H1 (cell line): Measurements from ENCODE around the gene ZNF641. TPM values are rescaled to one million over a fixed set of nuclear protein-coding genes. Genes with fewer than 3 reads are reported as not detected.

Experiments
- CTCF ChIP-seq, 3 experiments: IDR thresholded peaks; 1 replicate in 2 of 3; 2 replicates in 1 of 3; pipeline versions ENCODE4 v1.5.1 to v1.6.1; 2011; ENCODE audit warnings: low read length in 3 of 3, mild to moderate bottlenecking in 3 of 3, inconsistent platforms in 2 of 3, low read depth in 1 of 3, moderate library complexity in 1 of 3; ENCODE audit not compliant: insufficient read depth in 1 of 3; ENCODE audit errors: control extremely low read depth in 1 of 3
- EP300 ChIP-seq, 2 experiments: IDR thresholded peaks; 1 replicate in 1 of 2; 2 replicates in 1 of 2; pipeline ENCODE4 v1.6.1; 2011 to 2012; ENCODE audit warnings: low read depth in 2 of 2, low read length in 2 of 2, mild to moderate bottlenecking in 2 of 2, borderline replicate concordance in 1 of 2, inconsistent platforms in 1 of 2, moderate library complexity in 1 of 2
- KDM5A ChIP-seq: fragments of 200-600 bp; IDR thresholded peaks from 2 replicates; pipeline ENCODE4 v1.7.1; 2012; ENCODE audit warnings: mild to moderate bottlenecking, low read length, inconsistent platforms, mixed read lengths
- RBBP5 ChIP-seq: IDR thresholded peaks from 2 replicates; pipeline ENCODE4 v1.7.1; 2012; ENCODE audit warnings: low read depth, mild to moderate bottlenecking, inconsistent platforms, low read length, moderate library complexity, borderline replicate concordance
- SP1 ChIP-seq: IDR thresholded peaks from 2 replicates; pipeline ENCODE4 v1.6.1; 2011; ENCODE audit warnings: low read depth, low read length
- polyA plus RNA-seq, 7 experiments: library from polyadenylated mRNA; depleted of rRNA in 3 of 7; stranded (reverse) in 5 of 7; unstranded in 2 of 7; fragments of >200 nt in 5 of 7; fragments of 200-250 nt in 2 of 7; gene quantifications; 1 replicate in 5 of 7; 2 replicates in 1 of 7; 4 replicates in 1 of 7; pipeline versions ENCODE4 v1.2.1 to v1.2.3, GENCODE V29; 2011 to 2013; ENCODE audit warnings: missing spikeins in 2 of 7, mixed read lengths in 2 of 7
- total RNA-seq: library from RNA; stranded (reverse); fragmentation: NEBNext Ultra II Directional; extraction: Animal tissue kit (Norgen Biotek cat#: 25700); gene quantifications from 2 replicates; pipeline ENCODE4 v1.2.1, GENCODE V29; 2021
- TF ChIP-seq, protein P1 (sequence below): IDR thresholded peaks from 2 replicates; pipeline ENCODE4 v1.6.1; 2011; ENCODE audit warnings: low read depth, mild to moderate bottlenecking, low read length; ENCODE audit not compliant: insufficient read depth

ZNF641 gene
- total and polyA plus RNA-seq, 2 of the 8 experiments (the other 6 are each of a cell fraction or from before 2014, with no cell fraction given): 2.4 to 6.2 TPM

DNA sequence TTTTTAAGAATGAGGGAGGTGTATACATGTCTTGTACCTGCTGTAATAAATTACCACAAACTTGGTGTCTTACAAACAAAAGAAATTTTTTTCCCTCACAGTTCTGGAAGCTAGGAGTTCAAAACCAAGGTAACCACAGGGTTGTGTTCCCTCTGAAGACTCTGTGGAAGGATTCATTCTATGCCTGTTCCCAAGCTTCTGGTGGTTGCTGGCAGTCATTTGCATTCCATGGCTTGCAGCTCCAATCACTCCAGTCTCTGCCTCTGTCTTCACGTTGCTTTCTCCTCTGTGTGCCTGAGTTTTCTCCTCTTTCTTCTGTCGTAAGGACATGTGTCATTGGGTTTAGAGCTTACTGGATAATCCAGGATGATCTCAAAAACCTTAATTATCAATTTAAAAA, 15.4 kb upstream of the ZNF641 start (continued):
- no peak for TF ChIP-seq CTCF (IDR thresholded peaks at IDR 0.05; ENCODE audit: control extremely low read depth in 1 of 3, insufficient read depth in 1 of 3, low read depth in 1 of 3, low read length in 3 of 3)
- TF ChIP-seq, protein P1, sequence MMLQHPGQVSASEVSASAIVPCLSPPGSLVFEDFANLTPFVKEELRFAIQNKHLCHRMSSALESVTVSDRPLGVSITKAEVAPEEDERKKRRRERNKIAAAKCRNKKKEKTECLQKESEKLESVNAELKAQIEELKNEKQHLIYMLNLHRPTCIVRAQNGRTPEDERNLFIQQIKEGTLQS: no peak
- TF ChIP-seq KDM5A: no peak
- no peak for TF ChIP-seq RBBP5
- no peak for TF ChIP-seq EP300 (IDR thresholded peaks at IDR 0.05; ENCODE audit: borderline replicate concordance in 1 of 2, low read depth in 2 of 2, low read length in 2 of 2)
- no peak for TF ChIP-seq SP1
